Measurements from ENCODE around the gene CCSER1.
A peak's percentile ranks its signal among the peaks of the same experiment; 100 is the strongest.

CCSER1 gene

DNA sequence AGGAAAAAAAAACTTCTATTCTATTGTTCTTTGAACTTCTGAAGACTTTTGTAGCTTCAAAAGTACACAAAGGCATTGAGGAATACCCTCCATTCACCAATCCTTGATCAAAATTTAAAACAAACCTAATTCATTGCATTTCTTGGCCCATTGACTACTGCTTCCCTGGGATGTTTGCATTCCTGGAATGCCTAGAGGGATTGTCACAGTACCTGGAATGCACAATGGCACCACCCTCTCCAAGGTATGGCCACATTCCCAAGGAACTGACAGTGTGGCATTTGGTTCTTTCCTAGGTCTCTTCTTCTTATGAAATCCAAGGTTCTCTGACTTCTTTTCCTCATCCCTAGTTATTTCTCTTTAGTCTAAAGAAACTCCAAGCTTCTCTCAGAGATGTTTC is 600.7 kb downstream of the CCSER1 start:
- H3K36me3 ChIP-seq (ENCODE audit: control insufficient read depth, insufficient read depth, low read length), result no peaks in the 10 kb centered on the region
- no peaks in the 10 kb centered on the region for H3K9me3 ChIP-seq (ENCODE audit: control insufficient read depth, low read length)
- H3K4me3 ChIP-seq (ENCODE audit: extremely low read depth, insufficient read depth, low read length, poor library complexity, severe bottlenecking), result no peak overlapping the region
- peaks cover 8% of the 10 kb centered on the region for H3K4me1 ChIP-seq (ENCODE audit: control insufficient read depth, insufficient read depth, low read length, poor library complexity, severe bottlenecking)
- peak overlapping the region; percentile 23 for H3K27ac ChIP-seq (ENCODE audit: low read depth, low read length, severe bottlenecking)

DNA sequence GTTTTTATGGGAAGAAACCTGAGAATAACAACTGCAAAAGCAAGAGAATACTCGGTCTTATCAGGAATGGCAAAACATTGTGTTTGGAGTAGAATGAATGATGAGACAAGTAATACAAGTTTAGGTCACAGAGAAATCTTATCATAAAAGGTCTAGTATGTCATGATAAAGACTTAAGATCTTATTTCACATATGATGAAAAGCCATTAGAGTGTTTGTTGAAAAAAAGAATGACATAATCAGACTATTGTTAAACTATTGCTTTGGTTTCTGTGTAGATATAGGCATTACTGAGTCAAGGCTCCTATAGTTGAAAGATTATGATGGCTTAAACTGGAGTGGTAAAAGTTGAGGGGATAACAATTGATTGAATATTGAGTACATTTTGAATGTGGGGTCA is 603.6 kb downstream of the CCSER1 start:
- no peaks in the 10 kb centered on the region for H3K36me3 ChIP-seq (ENCODE audit: control insufficient read depth, insufficient read depth, low read length)
- no peak overlapping the region for H3K27ac ChIP-seq (ENCODE audit: low read depth, low read length, severe bottlenecking)
- H3K9me3 ChIP-seq (ENCODE audit: control insufficient read depth, low read length), result no peaks in the 10 kb centered on the region
- no peak overlapping the region for H3K4me3 ChIP-seq (ENCODE audit: extremely low read depth, insufficient read depth, low read length, poor library complexity, severe bottlenecking)
- peaks cover 8% of the 10 kb centered on the region for H3K4me1 ChIP-seq (ENCODE audit: control insufficient read depth, insufficient read depth, low read length, poor library complexity, severe bottlenecking)
- 75 to 100% methylated on average over 1 of the region's 1 CpG for WGBS, 2 experiments (ENCODE audit: insufficient coverage in 2 of 2)

DNA sequence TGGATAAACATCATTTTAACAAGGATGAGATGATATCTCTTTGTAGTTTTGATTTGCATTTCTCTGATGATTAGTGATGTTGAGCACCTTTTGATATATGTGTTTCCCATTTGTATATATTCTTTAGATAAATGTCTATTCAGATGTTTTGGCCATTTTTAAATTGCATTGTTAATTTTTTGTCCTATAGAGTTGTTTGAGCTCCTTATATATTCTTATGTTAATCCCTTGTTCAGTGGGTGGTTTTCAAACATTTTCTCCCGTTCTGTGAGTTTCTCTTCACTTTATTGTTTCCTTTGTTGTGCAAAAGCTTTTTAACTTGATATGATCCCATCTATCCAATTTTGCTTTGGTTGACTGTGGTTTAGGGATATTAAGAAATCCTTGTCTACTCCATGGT is 606.0 kb downstream of the CCSER1 start:
- Histone ChIP-seq H3K27ac (ENCODE audit: low read depth, low read length, severe bottlenecking) (no peak overlapping the region), H3K4me3 (ENCODE audit: extremely low read depth, insufficient read depth, low read length, poor library complexity, severe bottlenecking) (no peak overlapping the region), H3K9me3 (ENCODE audit: control insufficient read depth, low read length) (no peaks in the 10 kb centered on the region), H3K4me1 (ENCODE audit: control insufficient read depth, insufficient read depth, low read length, poor library complexity, severe bottlenecking) (no peaks in the 10 kb centered on the region), H3K36me3 (ENCODE audit: control insufficient read depth, insufficient read depth, low read length) (no peaks in the 10 kb centered on the region)
- WGBS, 2 experiments (ENCODE audit: insufficient coverage in 2 of 2), result no CpG with 5 or more reads among the region's 1 CpG

DNA sequence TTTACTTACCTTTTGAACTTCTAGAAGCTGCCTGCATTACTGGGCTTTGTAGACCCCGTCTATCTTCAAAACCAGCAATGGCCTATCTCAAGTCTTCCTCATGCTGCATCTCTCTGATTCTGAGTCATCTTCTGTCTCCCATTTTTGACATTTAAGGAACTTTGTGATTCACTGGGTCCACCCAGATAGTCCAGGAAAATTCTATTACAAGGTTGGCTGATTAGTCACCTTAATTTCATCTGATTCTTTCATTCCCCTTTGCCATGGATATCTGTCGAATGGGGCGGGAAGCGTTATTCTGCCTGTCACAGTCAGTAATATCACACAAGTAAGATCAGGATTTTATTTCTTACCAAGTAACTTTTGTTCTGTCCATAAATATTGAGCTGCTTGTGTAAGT is 618.0 kb downstream of the CCSER1 start:
- no peak overlapping the region for H3K27ac ChIP-seq (ENCODE audit: low read depth, low read length, severe bottlenecking)
- WGBS, 2 experiments (ENCODE audit: insufficient coverage in 2 of 2), result 100% methylated on average over 1 to 2 of the region's 4 CpGs
- no peak overlapping the region for H3K4me3 ChIP-seq (ENCODE audit: extremely low read depth, insufficient read depth, low read length, poor library complexity, severe bottlenecking)
- no peaks in the 10 kb centered on the region for H3K9me3 ChIP-seq (ENCODE audit: control insufficient read depth, low read length)
- H3K36me3 ChIP-seq (ENCODE audit: control insufficient read depth, insufficient read depth, low read length), result no peaks in the 10 kb centered on the region
- peaks cover 4% of the 10 kb centered on the region for H3K4me1 ChIP-seq (ENCODE audit: control insufficient read depth, insufficient read depth, low read length, poor library complexity, severe bottlenecking)

DNA sequence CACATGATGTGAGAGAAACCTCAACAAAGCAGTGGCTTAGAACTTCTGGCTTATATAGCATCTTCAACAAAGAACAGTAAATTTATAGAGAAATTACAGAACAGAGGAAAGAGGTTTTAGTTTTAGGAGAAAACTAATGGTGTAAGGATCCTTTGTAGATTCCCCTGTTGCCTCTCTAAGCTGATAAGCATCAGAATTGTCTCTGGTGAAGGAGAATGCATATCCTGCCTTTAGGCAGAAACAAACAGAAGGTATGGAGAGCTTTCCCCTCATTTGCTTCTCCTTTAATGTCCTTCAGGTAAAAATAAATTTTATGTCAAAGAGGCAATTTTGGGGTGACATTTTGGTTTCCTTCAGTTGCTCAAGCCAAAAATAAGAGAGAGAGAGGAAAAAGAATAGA is 625.9 kb downstream of the CCSER1 start:
- H3K27ac ChIP-seq (ENCODE audit: low read depth, low read length, severe bottlenecking), result no peak overlapping the region
- H3K4me3 ChIP-seq (ENCODE audit: extremely low read depth, insufficient read depth, low read length, poor library complexity, severe bottlenecking), result no peak overlapping the region
- no peaks in the 10 kb centered on the region for H3K36me3 ChIP-seq (ENCODE audit: control insufficient read depth, insufficient read depth, low read length)
- H3K4me1 ChIP-seq (ENCODE audit: control insufficient read depth, insufficient read depth, low read length, poor library complexity, severe bottlenecking), result peaks cover 3% of the 10 kb centered on the region
- no peaks in the 10 kb centered on the region for H3K9me3 ChIP-seq (ENCODE audit: control insufficient read depth, low read length)

DNA sequence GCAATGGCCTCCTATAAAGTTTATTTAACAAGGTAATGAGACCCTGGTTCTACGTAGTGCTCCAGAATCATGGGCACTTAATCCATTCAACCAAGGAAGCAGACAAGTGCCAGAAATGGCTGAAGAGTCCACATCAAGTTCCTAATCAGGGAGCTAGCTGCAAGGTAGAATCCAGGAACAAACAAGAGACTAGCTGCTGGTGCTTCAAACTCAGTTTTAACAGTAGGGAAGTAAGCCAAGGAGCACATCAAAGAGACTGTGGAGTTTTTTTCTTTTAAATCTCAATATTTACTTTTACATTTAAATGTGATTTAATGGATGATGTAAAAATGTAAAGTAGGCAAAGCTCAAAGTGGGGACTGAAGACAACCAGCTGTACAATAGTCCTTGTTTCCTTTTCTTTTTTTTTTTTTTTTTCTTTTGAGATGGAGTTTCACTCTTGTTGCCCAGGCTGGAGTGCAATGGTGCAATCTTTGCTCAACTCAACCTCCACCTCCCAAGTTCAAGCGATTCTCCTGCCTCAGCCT is 630.4 kb downstream of the CCSER1 start:
- no peak overlapping the region for H3K27ac ChIP-seq (ENCODE audit: low read depth, low read length, severe bottlenecking)
- 90 to 100% methylated on average over 1 of the region's 2 CpGs for WGBS, 2 experiments (ENCODE audit: insufficient coverage in 2 of 2)
- no peak overlapping the region for H3K4me3 ChIP-seq (ENCODE audit: extremely low read depth, insufficient read depth, low read length, poor library complexity, severe bottlenecking)
- no peaks in the 10 kb centered on the region for H3K4me1 ChIP-seq (ENCODE audit: control insufficient read depth, insufficient read depth, low read length, poor library complexity, severe bottlenecking)
- H3K36me3 ChIP-seq (ENCODE audit: control insufficient read depth, insufficient read depth, low read length), result no peaks in the 10 kb centered on the region
- no peaks in the 10 kb centered on the region for H3K9me3 ChIP-seq (ENCODE audit: control insufficient read depth, low read length)

DNA sequence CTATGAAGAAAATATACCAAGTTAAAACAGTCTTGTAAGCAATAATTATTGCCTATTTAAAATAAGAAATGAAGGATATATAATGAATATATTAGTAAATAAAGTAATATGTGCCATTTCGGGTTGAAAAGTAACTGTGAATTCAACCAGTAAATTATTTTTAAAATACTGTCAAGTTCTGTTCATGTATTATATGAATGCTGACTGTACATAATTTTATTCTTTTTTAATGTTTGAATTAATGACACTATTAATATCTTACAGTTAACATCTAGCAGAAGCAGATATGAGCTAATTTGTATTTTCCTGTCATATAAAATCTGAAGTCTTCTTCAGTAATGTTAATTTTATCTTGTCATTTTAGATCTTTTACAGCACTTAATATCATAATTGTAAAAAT is 632.9 kb downstream of the CCSER1 start:
- no peak overlapping the region for H3K4me3 ChIP-seq (ENCODE audit: extremely low read depth, insufficient read depth, low read length, poor library complexity, severe bottlenecking)
- no peaks in the 10 kb centered on the region for H3K36me3 ChIP-seq (ENCODE audit: control insufficient read depth, insufficient read depth, low read length)
- no peak overlapping the region for H3K27ac ChIP-seq (ENCODE audit: low read depth, low read length, severe bottlenecking)
- no CpG with 5 or more reads among the region's 1 CpG for WGBS, 2 experiments (ENCODE audit: insufficient coverage in 2 of 2)
- H3K9me3 ChIP-seq (ENCODE audit: control insufficient read depth, low read length), result no peaks in the 10 kb centered on the region
- no peaks in the 10 kb centered on the region for H3K4me1 ChIP-seq (ENCODE audit: control insufficient read depth, insufficient read depth, low read length, poor library complexity, severe bottlenecking)

DNA sequence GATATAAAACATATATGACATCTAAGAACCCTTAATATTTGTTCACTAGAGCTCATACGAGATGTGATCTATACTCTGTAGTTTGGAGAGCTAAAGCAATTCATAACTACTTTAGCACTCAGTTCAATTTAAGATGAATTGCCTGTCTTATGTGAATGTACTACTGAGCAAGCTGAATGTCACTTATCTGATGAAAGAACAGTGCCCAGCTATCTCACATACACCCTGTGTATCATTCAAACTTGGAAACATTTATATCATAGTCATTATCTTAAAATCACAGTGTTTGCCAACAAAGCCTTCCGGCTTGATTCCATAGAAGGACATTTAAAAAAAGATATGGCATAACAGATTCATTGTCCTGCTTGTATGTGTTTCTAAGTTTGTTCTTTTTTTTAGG is 639.6 kb downstream of the CCSER1 start:
- H3K9me3 ChIP-seq (ENCODE audit: control insufficient read depth, low read length), result no peaks in the 10 kb centered on the region
- no peak overlapping the region for H3K27ac ChIP-seq (ENCODE audit: low read depth, low read length, severe bottlenecking)
- no peak overlapping the region for H3K4me3 ChIP-seq (ENCODE audit: extremely low read depth, insufficient read depth, low read length, poor library complexity, severe bottlenecking)
- no peaks in the 10 kb centered on the region for H3K4me1 ChIP-seq (ENCODE audit: control insufficient read depth, insufficient read depth, low read length, poor library complexity, severe bottlenecking)
- H3K36me3 ChIP-seq (ENCODE audit: control insufficient read depth, insufficient read depth, low read length), result no peaks in the 10 kb centered on the region
- no CpG with 5 or more reads among the region's 2 CpGs for WGBS, 2 experiments (ENCODE audit: insufficient coverage in 2 of 2)

DNA sequence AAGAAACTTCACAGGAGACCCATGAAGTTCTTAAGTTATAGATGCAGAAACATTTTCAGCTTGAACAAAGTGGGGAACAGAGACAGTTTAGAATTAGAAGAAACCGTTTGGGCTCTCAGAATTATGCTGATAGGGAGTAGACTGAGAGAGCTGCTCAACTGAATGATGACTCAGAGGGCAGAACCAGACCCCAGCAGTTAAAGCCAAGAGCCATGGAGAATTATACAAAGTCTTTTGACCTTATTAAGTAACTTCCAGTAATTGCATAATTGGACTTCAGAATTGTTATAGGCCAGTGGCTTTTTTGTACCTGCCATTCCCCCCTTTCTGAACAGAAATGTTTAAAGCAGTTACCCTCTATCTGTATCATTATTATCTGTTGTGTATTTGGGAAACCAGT is 642.1 kb downstream of the CCSER1 start:
- 89 to 100% methylated on average over 1 of the region's 1 CpG for WGBS, 2 experiments (ENCODE audit: insufficient coverage in 2 of 2)
- H3K27ac ChIP-seq (ENCODE audit: low read depth, low read length, severe bottlenecking), result no peak overlapping the region
- no peaks in the 10 kb centered on the region for H3K4me1 ChIP-seq (ENCODE audit: control insufficient read depth, insufficient read depth, low read length, poor library complexity, severe bottlenecking)

DNA sequence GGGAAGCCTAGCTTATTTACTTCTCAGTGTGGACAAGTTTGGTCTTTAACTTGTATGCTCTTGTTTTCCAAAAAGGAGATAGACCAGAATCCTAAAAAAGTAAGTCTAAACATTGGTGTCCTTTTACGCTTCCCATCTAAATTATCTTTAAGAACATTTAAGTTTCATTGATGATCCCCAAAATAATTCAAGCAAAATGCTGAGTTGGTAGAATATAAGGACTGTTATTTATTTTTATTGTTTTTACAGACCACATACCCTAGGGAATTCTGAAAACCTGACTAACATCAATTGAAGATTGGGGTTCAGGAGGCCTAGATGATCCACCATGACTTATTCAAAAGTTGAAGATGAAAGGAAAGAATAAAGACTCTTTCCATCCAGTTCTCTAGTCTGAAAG is 653.0 kb downstream of the CCSER1 start:
- no CpG with 5 or more reads among the region's 1 CpG for WGBS, 2 experiments (ENCODE audit: insufficient coverage in 2 of 2)
- Histone ChIP-seq H3K36me3 (ENCODE audit: control insufficient read depth, insufficient read depth, low read length) (no peaks in the 10 kb centered on the region), H3K4me3 (ENCODE audit: extremely low read depth, insufficient read depth, low read length, poor library complexity, severe bottlenecking) (no peak overlapping the region), H3K27ac (ENCODE audit: low read depth, low read length, severe bottlenecking) (no peak overlapping the region), H3K4me1 (ENCODE audit: control insufficient read depth, insufficient read depth, low read length, poor library complexity, severe bottlenecking) (no peaks in the 10 kb centered on the region), H3K9me3 (ENCODE audit: control insufficient read depth, low read length) (no peaks in the 10 kb centered on the region)

More for the DNA sequence above, 642.1 kb downstream of the CCSER1 start:
- Histone ChIP-seq H3K4me3 (ENCODE audit: extremely low read depth, insufficient read depth, low read length, poor library complexity, severe bottlenecking) (no peak overlapping the region), H3K9me3 (ENCODE audit: control insufficient read depth, low read length) (no peaks in the 10 kb centered on the region), H3K36me3 (ENCODE audit: control insufficient read depth, insufficient read depth, low read length) (no peaks in the 10 kb centered on the region)

DNA sequence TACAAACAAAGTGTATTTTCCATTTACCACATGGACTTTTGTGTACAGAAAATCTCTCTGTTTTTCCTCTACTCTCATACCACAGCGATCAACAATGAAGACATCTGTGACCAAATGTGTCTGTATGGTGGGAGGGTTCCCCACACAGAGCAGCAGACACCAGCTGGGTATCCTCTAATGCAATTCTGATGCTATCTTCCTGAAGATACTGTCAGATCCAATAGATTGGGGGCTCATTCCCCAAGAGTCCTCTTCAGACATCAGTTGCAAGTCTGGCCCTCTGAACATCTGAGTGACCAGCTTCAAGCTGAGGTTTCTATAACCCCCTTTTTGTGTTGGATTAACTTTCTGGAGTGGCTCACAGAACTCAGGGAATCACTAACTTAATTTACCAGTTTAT is 659.4 kb downstream of the CCSER1 start:
- Histone ChIP-seq H3K9me3 (ENCODE audit: control insufficient read depth, low read length) (no peaks in the 10 kb centered on the region), H3K4me3 (ENCODE audit: extremely low read depth, insufficient read depth, low read length, poor library complexity, severe bottlenecking) (no peak overlapping the region), H3K36me3 (ENCODE audit: control insufficient read depth, insufficient read depth, low read length) (no peaks in the 10 kb centered on the region), H3K4me1 (ENCODE audit: control insufficient read depth, insufficient read depth, low read length, poor library complexity, severe bottlenecking) (no peaks in the 10 kb centered on the region), H3K27ac (ENCODE audit: low read depth, low read length, severe bottlenecking) (no peak overlapping the region)
- WGBS, 2 experiments (ENCODE audit: insufficient coverage in 2 of 2), result no CpG with 5 or more reads among the region's 1 CpG

DNA sequence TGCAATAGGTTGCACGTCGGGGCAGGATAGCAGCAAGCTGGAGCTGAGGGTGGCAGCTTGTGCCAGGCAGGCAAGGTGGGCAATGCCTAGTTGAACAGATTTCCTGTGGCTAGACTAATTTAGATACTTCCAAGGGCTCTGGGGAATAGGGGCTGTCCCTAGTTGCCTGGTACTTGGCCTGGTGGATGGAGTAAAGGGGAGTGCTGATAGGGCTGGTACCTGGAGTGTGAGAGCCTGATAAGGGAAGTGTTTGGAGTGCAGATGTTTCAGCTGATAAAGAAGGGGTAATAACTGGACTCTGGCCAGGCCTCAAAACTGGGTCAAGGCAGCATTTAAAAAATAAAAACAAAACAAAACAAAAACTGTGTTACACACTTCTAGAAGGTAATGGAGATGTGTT is 665.5 kb downstream of the CCSER1 start:
- Histone ChIP-seq H3K9me3 (ENCODE audit: control insufficient read depth, low read length) (no peaks in the 10 kb centered on the region), H3K4me3 (ENCODE audit: extremely low read depth, insufficient read depth, low read length, poor library complexity, severe bottlenecking) (no peak overlapping the region), H3K4me1 (ENCODE audit: control insufficient read depth, insufficient read depth, low read length, poor library complexity, severe bottlenecking) (no peaks in the 10 kb centered on the region), H3K36me3 (ENCODE audit: control insufficient read depth, insufficient read depth, low read length) (no peaks in the 10 kb centered on the region), H3K27ac (ENCODE audit: low read depth, low read length, severe bottlenecking) (no peak overlapping the region)
- 100% methylated on average over 2 of the region's 2 CpGs; no CpG with 5 or more reads in 1 of the 2 experiments for WGBS, 2 experiments (ENCODE audit: insufficient coverage in 2 of 2)

Data from mesodermal cell (in vitro differentiated cells).